Stimulated activated CD4-positive, alpha-beta T cell treated with anti-CD3 and anti-CD28 coated beads, Interleukin-1b, Interleukin-23, amount 100 ng/mL, for 1 hour (primary cell): ENCODE data around the gene TYROBP.
"Not testable (repeated sequence)": the region's sequence is repeated elsewhere in the genome, so short reads cannot be mapped to it uniquely, and the experiment has no call there.

Source experiments
- DNase-seq, 2 donors: peaks; one replicate each; pipeline ENCODE4 v3.0.0-alpha.2; 2020; ENCODE audit warnings: low read depth in 2 of 2

The TYROBP gene

DNA sequence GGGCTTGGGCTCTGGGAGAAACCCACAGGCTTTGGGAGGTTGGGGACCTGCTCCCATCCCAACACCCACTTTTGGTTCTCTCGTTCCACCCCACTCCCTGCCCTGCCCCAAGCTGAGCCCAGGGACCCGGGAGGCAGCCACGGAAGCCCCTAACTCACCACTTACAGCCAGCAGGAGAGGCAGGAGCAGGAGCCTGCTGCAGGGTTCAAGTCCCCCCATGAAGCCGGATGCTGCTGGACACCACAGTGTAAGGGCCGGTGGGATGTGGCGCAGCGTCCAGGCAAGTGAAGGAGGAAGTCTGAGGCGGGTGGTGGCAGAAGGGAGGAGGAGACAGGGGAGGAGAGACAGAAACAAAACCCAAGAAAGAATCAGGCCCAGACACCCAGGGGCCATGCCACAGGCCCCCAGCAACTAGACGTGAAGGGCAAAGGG, at the start of gene TYROBP:
TSS of gene TYROBP (minus strand) at position 286 of the 432 bp plus-strand sequence. CDS start at position 219, 67 bp downstream.
- no peak for DNase-seq

DNA sequence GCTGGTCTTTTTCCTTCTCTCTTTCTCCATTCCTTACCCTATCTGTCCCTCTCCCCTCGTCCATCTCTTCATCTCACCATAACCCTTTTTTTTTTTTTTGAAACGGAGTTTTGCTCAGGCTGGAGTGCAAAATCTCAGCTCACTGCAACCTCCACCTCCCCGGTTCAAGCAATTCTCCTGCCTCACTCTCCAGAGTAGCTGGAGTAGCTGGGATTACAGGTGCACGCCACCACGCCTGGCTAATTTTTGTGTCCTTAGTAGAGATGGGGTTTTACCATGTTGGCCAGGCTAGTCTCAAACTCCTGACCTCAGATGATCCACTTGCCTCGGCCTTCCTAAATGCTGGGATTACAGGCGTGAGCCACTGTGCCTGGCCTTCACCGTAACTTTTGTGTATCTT, 49.3 kb upstream of the TYROBP start:
- DNase-seq, result not testable (repeated sequence)

DNA sequence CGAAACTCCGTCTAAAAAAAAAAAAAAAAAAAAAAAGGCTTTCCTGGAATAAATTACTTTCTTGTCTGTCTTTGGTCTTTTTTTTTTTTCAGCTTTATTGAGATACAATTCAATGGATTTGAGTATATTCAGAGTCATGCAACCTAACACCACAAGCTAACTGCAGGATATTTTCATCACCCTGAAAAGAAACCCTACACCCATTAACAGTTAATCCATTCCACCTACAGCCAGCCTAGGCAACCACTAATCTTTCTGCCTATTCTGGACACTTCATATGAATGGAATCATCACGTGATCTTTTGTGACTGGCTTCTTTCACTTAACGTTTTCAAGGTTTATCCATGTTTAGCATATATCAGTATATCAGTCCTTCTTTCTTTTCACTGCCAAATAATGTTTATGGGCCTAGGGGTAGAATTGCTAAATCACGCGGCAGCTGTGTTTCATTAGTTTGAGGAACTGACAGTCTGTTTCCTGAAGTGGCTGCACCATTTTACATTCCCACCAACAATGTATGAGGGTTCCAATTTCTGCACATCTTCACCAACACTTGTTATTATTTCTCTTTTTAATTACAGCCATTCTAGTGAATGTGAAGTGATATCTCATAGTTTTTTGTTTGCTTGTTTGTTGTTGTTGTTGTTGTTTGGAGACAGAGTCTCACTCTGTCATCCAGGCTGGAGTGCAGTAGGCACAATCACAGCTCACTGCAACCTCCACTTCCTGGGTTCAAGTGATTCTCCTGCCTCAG, 48.0 kb upstream of the TYROBP start:
- no peak for DNase-seq

- no peak for DNase-seq
These were observed 41.0 kb upstream of the TYROBP start for GRCh38 chr19:35949131-35949530.

DNA sequence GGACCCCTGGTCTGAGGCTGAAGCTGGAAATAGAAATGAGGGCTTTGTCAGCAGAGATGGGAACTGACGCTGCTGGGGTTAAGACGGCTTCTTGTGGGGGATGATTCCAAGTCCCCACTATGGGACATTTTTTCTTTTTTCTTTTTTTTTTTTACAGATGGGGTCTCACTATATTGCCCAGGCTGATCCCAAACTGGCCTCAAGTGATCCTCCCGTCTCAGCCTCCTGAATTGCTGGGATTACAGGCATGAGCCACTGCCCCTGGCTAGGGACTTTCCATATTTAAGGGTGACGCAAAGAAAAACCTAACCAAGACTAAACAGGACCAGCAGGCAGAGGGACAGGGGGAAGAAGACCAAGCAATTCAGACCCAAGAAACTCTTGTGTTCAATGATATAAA, 38.1 kb upstream of the TYROBP start:
- DNase-seq, result no peak

DNA sequence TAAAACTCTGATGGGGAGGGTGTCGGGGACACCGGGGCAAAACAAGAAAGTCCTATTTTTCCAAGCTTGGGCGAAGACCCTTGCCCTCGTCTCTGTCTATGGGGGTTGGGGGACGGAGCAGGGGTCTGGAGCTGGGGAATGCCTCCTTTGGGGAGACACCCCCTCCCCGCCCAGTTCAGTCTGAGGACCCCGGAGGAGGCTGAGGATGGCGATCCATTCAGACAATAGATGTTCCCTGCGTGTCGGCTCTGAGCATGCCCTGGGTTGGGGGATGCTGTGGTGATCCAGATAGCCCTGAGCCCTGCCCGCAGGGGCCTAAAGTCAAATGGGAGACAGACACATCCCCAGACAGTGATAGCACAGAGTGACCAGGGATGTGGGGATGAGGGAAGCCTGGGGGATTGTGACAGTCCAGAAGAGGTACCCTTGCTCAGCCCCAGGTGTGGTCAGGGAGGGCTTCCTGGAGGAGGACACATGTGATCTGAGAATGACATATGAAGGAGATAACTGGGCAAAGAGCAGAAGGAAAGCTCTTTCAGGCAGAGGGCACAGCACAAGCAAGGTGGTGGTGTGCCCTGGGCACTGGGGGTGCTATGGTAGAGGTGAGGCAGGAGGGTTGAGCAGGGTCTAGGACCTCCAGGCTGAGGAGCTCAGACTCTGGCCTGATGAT, 37.2 kb upstream of the TYROBP start:
- DNase-seq, result no peak

DNA sequence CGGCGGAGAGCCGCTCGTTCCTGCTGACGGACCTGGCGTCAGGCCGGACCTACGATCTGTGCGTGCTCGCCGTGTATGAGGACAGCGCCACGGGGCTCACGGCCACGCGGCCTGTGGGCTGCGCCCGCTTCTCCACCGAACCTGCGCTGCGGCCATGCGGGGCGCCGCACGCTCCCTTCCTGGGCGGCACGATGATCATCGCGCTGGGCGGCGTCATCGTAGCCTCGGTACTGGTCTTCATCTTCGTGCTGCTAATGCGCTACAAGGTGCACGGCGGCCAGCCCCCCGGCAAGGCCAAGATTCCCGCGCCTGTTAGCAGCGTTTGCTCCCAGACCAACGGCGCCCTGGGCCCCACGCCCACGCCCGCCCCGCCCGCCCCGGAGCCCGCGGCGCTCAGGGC, 36.5 kb upstream of the TYROBP start:
- no peak for DNase-seq

- DNase-seq, result no peak
These were observed 35.5 kb upstream of the TYROBP start for GRCh38 chr19:35943321-35944301.

- DNase-seq, result no peak
These were observed 34.1 kb upstream of the TYROBP start for GRCh38 chr19:35942235-35942634.

- DNase-seq, result no peak
These were observed 32.7 kb upstream of the TYROBP start for GRCh38 chr19:35940839-35941238.

DNA sequence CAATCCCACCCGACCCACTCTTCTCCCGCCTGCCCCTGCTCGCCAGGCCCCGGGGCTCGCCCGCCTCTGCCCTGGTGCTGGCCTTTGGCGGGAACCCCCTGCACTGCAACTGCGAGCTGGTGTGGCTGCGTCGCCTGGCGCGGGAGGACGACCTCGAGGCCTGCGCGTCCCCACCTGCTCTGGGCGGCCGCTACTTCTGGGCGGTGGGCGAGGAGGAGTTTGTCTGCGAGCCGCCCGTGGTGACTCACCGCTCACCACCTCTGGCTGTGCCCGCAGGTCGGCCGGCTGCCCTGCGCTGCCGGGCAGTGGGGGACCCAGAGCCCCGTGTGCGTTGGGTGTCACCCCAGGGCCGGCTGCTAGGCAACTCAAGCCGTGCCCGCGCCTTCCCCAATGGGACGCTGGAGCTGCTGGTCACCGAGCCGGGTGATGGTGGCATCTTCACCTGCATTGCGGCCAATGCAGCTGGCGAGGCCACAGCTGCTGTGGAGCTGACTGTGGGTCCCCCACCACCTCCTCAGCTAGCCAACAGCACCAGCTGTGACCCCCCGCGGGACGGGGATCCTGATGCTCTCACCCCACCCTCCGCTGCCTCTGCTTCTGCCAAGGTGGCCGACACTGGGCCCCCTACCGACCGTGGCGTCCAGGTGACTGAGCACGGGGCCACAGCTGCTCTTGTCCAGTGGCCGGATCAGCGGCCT, 32.1 kb upstream of the TYROBP start:
- no peak for DNase-seq

DNA sequence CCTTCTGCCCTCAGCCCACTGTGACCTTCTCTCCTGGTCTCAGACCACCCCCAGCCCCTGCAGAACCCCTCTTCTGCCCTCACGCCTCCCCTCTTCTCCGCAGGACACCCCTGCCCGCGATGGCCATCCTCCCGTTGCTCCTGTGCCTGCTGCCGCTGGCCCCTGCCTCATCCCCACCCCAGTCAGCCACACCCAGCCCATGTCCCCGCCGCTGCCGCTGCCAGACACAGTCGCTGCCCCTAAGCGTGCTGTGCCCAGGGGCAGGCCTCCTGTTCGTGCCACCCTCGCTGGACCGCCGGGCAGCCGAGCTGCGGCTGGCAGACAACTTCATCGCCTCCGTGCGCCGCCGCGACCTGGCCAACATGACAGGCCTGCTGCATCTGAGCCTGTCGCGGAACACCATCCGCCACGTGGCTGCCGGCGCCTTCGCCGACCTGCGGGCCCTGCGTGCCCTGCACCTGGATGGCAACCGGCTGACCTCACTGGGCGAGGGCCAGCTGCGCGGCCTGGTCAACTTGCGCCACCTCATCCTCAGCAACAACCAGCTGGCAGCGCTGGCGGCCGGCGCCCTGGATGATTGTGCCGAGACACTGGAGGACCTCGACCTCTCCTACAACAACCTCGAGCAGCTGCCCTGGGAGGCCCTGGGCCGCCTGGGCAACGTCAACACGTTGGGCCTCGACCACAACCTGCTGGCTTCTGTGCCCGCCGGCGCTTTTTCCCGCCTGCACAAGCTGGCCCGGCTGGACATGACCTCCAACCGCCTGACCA, 31.4 kb upstream of the TYROBP start:
- no peak for DNase-seq

DNA sequence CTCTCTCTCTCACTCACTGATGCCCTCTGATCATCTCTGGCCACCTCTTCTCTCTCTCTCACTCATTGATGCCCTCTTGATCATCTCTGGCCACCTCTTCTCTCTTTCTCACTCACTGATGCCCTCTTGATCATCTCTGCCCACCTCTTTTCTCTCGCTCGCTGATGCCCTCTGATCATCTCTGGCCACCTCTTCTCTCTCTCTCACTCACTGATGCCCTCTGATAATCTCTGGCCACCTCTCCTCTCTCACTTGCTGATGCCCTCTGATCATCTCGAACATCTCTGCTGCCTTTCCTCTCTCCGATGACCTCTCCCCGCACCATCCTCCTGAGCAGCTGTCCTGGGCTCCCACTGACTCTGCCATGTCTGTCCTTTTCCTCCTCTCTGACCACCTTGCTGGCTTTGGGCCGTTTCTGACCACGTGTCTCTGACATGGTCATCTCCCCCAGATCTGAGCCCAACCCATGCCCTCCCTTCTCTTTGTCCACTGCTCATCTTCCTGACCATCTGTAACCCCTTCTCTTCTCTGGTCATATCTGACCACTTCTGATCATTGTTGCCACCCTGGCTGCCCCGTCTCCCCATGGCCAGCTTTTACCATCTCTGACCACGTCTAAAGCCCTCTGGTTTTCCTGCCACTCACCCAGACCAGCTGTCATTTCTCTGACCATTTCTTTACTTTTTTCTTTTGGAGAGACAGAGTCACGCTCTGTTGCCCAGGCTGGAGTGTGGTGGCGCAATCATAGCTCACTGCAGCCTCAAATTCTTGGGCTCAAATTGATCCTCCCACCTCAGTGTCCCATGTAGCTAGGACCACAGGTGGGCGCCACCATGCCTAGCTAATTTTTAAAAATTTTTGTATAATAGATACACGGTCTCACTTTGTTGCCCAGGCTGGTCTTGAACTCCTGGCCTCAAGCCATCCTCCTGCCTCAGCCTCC, 30.5 kb upstream of the TYROBP start:
- DNase-seq, result no peak

DNA sequence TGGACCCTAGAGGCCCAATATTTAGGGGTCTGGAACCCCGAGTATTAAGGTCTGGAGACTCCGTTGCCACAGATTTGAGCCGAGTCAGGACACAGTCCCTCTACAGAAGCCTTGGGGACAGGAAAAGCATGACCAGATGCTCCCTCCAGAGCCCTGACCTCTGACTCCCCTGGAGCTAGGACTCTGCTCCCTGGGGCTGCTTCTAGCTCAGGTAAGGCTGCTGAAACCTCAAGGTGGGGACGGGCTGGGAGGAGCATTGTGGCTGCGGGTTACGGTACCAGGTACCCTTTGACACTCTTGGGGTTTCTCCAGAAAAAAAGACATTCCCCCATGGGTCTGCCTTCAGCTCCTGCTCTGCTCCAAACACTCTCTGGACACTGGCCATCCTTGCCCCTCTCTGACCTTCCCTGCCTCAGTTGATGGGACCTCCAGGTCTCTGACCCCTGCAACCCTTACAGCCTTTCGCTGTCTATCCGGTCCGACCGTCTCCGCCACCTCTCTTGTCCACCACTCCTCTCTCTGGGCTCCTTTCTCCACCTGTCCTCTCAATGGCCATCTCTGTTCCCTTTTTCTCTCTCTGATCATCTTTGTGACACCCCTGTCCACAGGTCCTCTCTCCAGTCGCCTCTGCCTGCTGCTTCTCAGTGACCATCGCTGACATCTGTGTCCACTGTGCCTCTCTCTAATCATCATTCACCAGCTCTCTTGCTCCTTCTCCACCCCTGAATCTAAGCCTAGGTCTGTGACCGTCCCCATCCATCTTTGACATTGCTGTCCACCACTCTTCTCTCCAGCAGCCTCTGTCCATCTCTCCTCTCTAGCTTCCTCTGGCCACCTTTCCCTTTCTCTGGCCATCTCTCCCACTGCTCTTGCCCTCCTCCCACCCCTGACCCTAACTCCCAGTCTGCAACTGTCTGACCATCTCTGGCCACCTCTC, 29.5 kb upstream of the TYROBP start:
- DNase-seq, result no peak

DNA sequence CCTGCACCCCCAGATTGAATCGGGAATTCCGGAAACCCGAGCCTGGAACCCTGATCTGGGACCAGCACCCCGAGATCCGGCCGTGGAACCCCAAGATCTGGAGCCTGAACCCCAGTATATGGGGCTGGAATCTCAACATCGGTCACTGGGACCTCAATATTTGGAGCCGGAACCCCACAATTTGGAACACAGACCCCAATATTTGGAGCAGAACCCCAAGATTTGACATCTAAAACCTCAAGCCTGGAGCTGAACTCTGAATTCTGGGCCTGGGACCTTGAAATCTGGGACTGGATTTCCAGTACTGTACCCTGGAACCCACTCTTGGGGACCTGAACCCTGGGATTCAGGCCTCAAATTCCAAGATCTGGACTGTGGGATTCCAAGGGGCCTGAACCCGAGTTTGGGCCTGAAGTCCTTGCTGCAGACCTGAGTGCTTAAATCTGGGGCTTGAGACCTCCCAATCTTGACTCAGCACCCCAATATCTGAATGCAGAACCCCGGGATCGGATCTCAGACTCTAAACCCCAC, 28.7 kb upstream of the TYROBP start:
- DNase-seq, result no peak

DNA sequence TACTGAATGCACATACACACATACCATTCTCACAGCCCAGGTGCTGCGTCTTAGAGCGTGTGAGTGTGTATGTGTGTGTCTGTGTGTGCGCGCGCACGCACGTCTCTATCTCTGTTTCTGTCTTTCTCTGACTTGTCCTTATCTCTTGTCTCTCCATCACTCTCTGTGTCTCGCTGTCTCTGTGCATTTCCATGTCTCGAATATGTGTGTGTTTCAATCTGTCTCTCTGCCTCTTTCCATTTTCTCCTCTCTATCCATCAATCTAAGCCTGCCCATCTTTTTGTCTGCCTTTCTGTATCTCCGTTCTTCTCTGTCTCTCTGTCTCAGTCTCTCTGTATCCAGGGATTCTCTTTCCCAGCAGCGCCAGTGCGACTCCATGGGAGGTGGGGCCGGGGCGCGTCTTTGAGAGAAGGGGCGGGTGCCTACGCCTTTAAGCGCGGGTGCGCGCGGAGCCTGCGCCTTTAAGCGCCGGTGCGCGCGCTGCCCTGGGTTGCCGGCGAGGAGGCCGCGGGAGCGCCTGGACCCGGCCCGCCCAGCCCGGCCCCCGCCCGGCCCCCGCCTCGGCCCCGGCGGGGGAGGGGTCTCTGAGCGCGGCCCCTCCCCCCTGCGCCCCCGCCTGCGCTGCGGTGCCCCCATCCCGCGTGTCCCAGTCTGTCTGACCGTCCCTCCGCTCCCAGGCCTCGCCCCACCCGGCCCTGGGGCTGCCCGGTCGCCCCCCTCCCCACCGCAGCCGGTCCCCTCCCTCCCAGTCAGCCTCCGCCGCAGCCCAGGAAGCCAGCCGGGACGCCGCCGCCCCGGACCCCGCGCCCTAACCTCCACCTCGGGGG, 28.0 kb upstream of the TYROBP start, which contains the start of gene LRFN3:
TSS of gene LRFN3 (plus strand) at position 464 of the 827 bp plus-strand sequence. CDS start 3,052 bp downstream, outside the sequence.
- DNase-seq, result peak in 1 of 2 donors; percentile 24

DNA sequence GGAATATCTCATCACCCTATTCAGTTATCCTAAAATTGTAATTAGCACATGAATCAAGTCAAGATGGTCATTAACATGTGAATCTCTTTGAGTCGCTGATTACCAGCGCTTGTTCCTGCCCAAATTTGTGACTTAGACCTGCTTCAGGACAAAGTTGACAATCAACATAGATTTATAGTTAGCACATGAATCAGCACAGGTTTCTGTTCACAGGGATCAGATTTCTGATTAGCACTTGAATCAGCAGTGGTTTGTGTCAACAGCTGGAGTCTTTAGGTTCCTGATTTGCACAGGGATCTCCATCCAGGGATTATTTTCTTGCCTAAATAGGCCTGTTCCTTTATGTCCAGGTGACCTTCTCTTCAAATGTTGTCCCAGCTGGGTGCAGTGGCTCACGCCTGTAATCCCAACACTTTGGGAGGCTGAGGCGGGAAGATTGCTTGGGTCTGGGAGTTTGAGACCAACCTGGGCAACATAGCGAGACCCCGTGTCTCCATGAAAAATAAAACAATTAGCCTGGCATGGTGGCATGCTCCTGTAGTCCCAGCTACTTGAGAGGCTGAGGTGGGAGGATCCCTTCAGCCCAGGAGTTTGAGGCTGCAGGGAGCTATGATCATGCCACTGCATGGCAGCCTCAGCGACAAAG, 24.3 kb upstream of the TYROBP start:
- no peak for DNase-seq
